Hindlimb muscle (tissue), 1 donor: ENCODE results near the gene HIVEP3. TPM values are rescaled to one million over a fixed set of nuclear protein-coding genes. Genes with fewer than 3 reads are reported as not detected.

Source experiments
- DNase-seq: peaks from one replicate; pipeline ENCODE4 v3.0.0-alpha.2; 2013
- polyA plus RNA-seq: library from polyadenylated mRNA; unstranded; fragments of 120-200 nt; gene quantifications from one replicate; pipeline ENCODE4 v1.2.1, GENCODE V29; 2013; ENCODE audit not compliant: insufficient read length

The HIVEP3 gene
- polyA plus RNA-seq, 1 donor = 3.1 TPM

- no peak for DNase-seq
Observed at GRCh38 chr1:41626616-41627375, 291.9 kb downstream of the HIVEP3 start.

GRCh38 chr1:41626146-41626545 lies 292.6 kb downstream of the HIVEP3 start:
- DNase-seq = no peak

GRCh38 chr1:41623736-41624135 lies 295.0 kb downstream of the HIVEP3 start:
- no peak for DNase-seq

- DNase-seq = no peak
Observed at GRCh38 chr1:41622859-41623732, 295.6 kb downstream of the HIVEP3 start.

- DNase-seq = no peak
Observed at GRCh38 chr1:41622402-41622801, 296.3 kb downstream of the HIVEP3 start.

GRCh38 chr1:41621791-41622190 lies 296.9 kb downstream of the HIVEP3 start:
- DNase-seq = no peak

DNA sequence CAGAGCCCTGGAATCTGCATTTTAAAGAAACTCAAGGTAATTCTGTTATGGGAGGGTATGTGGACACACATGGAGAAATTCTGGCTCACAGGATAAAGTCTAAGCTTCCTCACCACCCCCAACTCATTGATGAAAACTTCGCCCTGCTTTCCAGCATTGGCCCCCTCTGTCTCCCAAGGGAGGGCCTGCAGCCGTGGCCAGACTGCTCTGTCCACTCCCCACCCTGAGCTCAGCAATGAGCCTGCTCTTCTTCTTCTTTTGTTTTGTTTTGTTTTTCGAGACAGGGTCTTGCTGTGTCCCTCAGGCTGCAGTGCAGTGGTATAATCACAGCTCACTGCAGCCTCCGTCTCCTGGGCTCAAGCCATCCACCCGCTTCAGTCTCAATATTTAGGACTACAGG lies 297.5 kb downstream of the HIVEP3 start:
- no peak for DNase-seq

DNA sequence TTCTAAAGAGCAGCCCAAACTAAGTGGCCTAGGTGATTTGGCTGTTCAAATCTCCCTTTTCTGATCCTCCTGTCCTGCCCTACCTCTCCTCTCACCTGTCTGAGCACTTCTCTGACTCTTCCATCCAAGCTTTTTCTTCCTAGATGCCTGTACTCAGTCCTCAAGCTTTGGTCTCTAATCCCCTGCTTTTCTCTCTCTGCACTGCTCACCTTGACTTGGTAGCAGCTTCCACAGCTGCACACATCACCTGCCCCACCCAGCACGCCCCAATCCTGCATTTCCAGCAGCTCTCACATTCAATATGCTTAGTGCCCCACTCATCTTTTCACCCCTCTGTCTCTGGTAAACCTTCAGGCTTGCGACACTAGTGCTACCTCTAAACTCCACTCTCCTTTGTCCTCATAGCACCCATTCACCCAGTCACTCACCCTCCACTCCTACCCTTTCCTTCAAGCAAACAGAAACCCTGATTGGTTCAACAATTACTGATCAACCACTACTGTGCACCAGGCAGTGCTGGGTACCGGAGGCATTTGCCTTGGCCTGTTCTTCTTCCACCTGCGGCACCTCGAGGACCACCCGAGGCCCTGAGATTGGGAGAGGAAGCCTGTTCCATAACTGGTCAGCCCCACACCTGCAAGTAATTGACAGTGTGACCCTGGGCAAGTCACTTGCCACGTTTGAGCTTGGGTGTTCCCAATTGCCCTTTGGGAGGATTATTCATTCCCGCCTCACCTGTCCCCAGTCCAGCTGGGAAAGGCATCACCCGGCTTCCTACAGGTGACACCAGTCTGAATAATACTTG lies 298.2 kb downstream of the HIVEP3 start:
- no peak for DNase-seq

GRCh38 chr1:41619511-41620364 lies 299.0 kb downstream of the HIVEP3 start:
- DNase-seq = no peak

GRCh38 chr1:41618871-41619270 lies 299.9 kb downstream of the HIVEP3 start:
- DNase-seq = no peak

- peak; percentile 15 for DNase-seq
Observed at GRCh38 chr1:41618066-41618825, 300.5 kb downstream of the HIVEP3 start.

DNA sequence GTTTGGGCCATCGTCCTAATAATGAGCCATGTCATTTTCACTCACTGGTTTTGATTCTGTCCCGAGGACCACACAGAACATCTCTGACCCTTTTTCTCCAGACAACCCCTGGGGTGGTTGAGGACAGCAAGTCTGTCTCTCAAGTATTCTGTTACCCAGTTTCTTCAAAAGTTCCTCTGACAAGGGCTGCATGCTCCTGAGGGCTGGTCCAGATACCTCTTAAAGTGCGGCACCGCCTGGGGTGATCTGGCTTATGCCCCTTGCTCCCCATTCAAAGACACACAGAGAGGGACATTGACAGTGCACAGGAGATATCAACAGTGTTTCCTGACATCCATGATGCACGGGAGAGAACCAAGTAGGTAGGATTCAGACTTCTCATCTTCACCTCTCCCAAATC lies 301.4 kb downstream of the HIVEP3 start:
- no peak for DNase-seq

- no peak for DNase-seq
Observed at GRCh38 chr1:41616563-41616962, 302.2 kb downstream of the HIVEP3 start.

GRCh38 chr1:41615981-41616380 lies 302.7 kb downstream of the HIVEP3 start:
- no peak for DNase-seq

DNA sequence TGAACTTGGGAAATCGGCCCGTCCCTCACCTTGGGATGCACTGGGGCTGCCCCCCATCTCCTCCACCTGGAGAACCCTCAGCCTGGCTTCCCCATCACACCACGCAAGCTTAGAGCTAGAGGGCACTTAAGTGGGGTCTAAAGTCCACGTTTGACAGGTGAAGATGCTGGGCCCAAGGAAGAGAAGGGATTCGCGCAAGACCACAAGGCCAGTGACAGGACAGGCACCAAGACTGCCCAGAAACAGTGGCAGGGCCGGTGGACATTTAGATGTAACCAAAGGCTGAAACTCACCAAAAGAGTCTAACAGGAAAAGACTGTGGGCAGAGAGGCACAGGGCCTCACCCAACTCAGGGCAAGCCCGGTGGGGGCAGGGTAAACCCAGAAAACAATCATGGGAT lies 303.4 kb downstream of the HIVEP3 start:
- DNase-seq = no peak

DNA sequence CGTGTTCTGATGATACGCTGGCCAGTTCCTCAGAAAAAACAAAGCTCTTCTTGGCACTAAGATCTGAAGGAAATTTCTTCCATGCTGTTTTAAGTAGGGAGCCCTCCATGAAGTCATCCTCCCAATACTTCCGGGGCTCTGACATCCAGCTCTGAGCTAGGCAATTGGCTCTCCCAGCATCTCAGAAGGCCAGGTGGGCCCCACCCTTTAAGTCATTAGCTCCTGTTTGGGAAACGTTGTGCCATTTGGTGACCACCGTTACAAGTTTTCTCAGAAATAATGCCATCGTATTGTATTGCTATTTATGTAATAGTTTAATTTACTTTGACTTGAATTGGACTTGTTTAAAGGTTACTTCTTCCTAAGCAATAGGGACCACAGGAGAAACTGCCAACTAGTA lies 303.9 kb downstream of the HIVEP3 start:
- DNase-seq = no peak

DNA sequence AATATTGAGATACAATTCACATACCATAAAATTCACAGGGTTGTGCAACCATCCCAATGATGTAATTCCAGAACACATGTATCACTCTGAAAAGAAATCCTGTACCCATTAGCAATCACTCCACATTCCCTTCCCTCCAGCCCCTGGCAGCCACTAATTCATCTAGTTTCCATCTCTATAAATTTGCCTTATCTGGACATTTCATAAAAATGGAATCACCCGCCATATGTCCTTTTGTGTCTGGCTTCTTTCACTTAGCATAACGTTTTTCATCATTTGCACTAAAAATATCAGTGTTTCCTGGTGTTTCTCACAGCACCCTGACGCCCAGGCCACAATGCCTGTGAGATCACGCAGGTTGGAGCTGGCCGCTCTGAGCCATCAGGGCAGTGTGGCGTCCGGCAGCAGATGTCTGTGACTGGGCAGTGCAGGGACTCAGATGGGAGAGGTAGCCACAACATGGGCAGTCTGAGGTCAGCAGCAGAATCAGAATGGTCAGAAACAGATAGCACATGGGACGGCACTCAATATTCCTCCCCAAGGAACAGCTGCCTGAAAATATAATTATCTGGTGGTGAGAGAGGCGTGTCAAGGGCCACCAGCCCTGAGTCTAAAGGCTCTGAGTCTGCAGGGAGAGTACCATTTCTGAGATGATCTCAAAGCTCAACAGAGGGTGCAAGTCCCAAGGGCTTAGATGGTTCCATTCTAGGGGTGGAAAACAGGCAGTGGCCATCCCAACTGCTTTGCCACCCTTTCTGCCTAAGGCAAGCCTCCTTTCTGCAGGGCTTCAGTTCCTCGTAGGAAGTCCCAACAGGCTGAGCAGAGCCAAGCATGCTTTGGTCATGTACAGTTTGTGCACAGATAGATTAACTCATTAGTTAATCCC lies 304.8 kb downstream of the HIVEP3 start:
- no peak for DNase-seq

DNA sequence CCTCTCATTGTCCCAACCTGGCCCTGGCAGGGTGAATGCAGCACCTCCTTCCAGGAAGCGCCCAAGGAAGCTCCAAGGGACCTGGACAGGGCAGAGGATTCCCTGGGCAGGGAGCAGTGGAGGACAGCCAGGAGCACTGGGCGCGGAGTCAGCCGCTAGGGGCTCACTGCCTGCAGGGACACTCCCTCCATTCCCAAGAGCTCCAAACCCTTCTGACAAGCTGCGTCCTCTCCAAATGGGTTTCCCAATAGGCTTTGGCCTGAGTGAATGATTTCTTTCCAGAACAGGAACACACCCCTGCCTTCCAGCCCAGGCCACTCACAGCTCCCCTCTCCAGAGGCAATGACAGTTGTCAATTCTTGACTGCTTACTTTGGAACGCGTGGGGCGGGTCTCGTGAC lies 305.8 kb downstream of the HIVEP3 start:
- no peak for DNase-seq

DNA sequence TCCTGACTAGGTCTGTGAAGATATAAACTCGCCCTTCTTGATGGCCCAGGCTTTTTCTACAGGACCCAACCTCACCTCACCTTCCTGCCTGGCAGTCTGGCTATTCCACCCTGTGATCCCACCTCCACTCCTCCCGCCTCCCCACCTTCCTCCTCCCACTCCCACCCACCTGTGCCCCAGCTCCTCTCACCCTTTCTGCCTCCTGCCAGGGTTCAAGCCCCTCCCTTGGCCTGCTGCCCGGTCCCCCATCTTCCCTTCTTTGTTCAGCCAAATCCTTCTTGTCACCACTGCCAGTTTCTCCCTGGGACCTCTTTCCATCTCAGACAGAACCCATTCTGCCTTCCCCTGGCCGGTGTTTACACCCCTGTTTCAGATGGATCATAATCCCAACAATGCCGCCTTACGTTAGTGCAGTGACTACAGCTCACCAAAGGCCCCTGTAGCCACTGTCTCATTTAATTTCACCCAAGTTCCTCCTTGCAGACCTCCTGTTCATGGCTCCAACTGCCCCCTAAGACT lies 306.7 kb downstream of the HIVEP3 start:
- DNase-seq = no peak
